H1 (cell line): ENCODE data around the gene GALNT13. TPM values are rescaled to one million over a fixed set of nuclear protein-coding genes. Genes with fewer than 3 reads are reported as not detected.

Source experiments
- CTCF ChIA-PET: fragments of 300-600 bp; sonication (Branson Sonifier 250); formaldehyde crosslinking; loops from one replicate; lab custom pipeline; 2021; ENCODE audit not compliant: partially characterized antibody; lab: Charles Lee
- POLR2A ChIA-PET: fragments of 300-600 bp; sonication (Branson Sonifier 250); formaldehyde crosslinking; loops from one replicate; lab custom pipeline; 2021; ENCODE audit warnings: inconsistent platforms; ENCODE audit not compliant: partially characterized antibody; lab: Charles Lee
- DNase-seq, 2 experiments: peaks; one replicate each; pipeline versions ENCODE4 v3.0.0 to v3.0.0-alpha.2; 2010 to 2022; ENCODE audit warnings: low spot score in 2 of 2, low read depth in 1 of 2, mixed read lengths in 1 of 2
- FAIRE-seq: peaks from 2 replicates; lab custom pipeline; 2011; peaks lifted over from hg19 to GRCh38; lab: Jason Lieb, UNC
- H2AFZ ChIP-seq: 2 replicates; pipeline ENCODE4 v1.8.1; 2012; ENCODE audit warnings: low read length, inconsistent platforms
- H2AK5ac ChIP-seq: 2 replicates; pipeline ENCODE4 v1.6.1; 2013; ENCODE audit warnings: low read depth, low read length
- H2BK120ac ChIP-seq: replicated peaks from 2 replicates; pipeline ENCODE3; 2013; ENCODE audit warnings: low read depth, low read length, inconsistent platforms
- H2BK12ac ChIP-seq: 2 replicates; pipeline ENCODE4 v1.6.1; 2013; ENCODE audit warnings: low read depth, low read length
- H2BK15ac ChIP-seq: 2 replicates; pipeline ENCODE4 v1.6.1; 2013; ENCODE audit warnings: low read length
- H2BK20ac ChIP-seq: 2 replicates; pipeline ENCODE4 v1.6.1; 2013; ENCODE audit warnings: low read length
- H2BK5ac ChIP-seq: 2 replicates; pipeline ENCODE4 v1.6.1; 2013; ENCODE audit warnings: low read depth, low read length
- H3K14ac ChIP-seq: 2 replicates; pipeline ENCODE4 v1.6.1; 2013; ENCODE audit warnings: inconsistent platforms; ENCODE audit not compliant: insufficient read length
- H3K18ac ChIP-seq: 2 replicates; pipeline ENCODE4 v1.6.1; 2013; ENCODE audit warnings: low read length; ENCODE audit errors: extremely low read depth
- H3K23ac ChIP-seq: 2 replicates; pipeline ENCODE4 v1.6.1; 2013; ENCODE audit warnings: inconsistent platforms; ENCODE audit not compliant: insufficient read length
- H3K23me2 ChIP-seq: 2 replicates; pipeline ENCODE4 v1.6.1; 2013; ENCODE audit warnings: low read depth, low read length
- H3K27ac ChIP-seq: 2 replicates; pipeline ENCODE4 v1.6.1; 2011; ENCODE audit warnings: low read depth, low read length, inconsistent platforms
- H3K27me3 ChIP-seq, 4 experiments: replicated peaks in 1 of 4; 1 replicate in 1 of 4; 2 replicates in 3 of 4; pipeline versions ENCODE4 v1.6.1 to v1.8.1; 2011 to 2013; ENCODE audit warnings: low read length in 3 of 4, mild to moderate bottlenecking in 3 of 4, inconsistent platforms in 2 of 4, mixed read lengths in 2 of 4, moderate library complexity in 1 of 4; ENCODE audit not compliant: control insufficient read depth in 3 of 4, insufficient read depth in 3 of 4; ENCODE audit errors: extremely low read depth in 1 of 4
- H3K36me3 ChIP-seq, 4 experiments: 2 replicates each; pipeline versions ENCODE4 v1.6.1 to v1.8.1; 2011 to 2013; ENCODE audit warnings: mild to moderate bottlenecking in 4 of 4, low read length in 3 of 4, moderate library complexity in 2 of 4, control low read depth in 1 of 4, inconsistent platforms in 1 of 4; ENCODE audit not compliant: insufficient read depth in 4 of 4, control insufficient read depth in 2 of 4
- H3K4ac ChIP-seq: replicated peaks from 2 replicates; pipeline ENCODE3; 2013; ENCODE audit warnings: low read length, low read depth, mixed read lengths, inconsistent platforms; ENCODE audit not compliant: insufficient read length
- H3K4me1 ChIP-seq, 4 experiments: replicated peaks in 1 of 4; 1 replicate in 1 of 4; 2 replicates in 3 of 4; pipeline versions ENCODE4 v1.6.1 to v1.8.1; 2011 to 2013; ENCODE audit warnings: low read length in 3 of 4, inconsistent platforms in 2 of 4, mixed read lengths in 1 of 4; ENCODE audit not compliant: insufficient read depth in 4 of 4, control insufficient read depth in 3 of 4
- H3K4me2 ChIP-seq, 2 experiments: 2 replicates each; pipeline versions ENCODE4 v1.6.1 to v1.8.1; 2011 to 2013; ENCODE audit warnings: low read depth in 2 of 2, low read length in 2 of 2, control low read depth in 1 of 2, inconsistent platforms in 1 of 2, mild to moderate bottlenecking in 1 of 2; ENCODE audit not compliant: insufficient read depth in 1 of 2
- H3K4me3 ChIP-seq, 4 experiments: fragments of 200-600, 300-600 bp in 1 of 4; sonication (generic), shearing (Covaris generic), sonication (Bioruptor Twin) in 1 of 4; 2 replicates each; pipeline versions ENCODE4 v1.5.1 to v1.8.1; 2011 to 2016; ENCODE audit warnings: low read length in 4 of 4, low read depth in 3 of 4, control low read depth in 2 of 4, inconsistent platforms in 2 of 4, mild to moderate bottlenecking in 2 of 4, mixed read lengths in 1 of 4, moderate library complexity in 1 of 4; ENCODE audit not compliant: insufficient read depth in 2 of 4; ENCODE audit errors: extremely low read depth in 1 of 4
- H3K56ac ChIP-seq: replicated peaks from 2 replicates; pipeline ENCODE3; 2013; ENCODE audit warnings: low read depth, mild to moderate bottlenecking, mixed read lengths, low read length, inconsistent platforms; ENCODE audit not compliant: insufficient read length
- H3K79me1 ChIP-seq: 2 replicates; pipeline ENCODE4 v1.6.1; 2013; ENCODE audit warnings: low read depth, low read length, control low read depth
- H3K79me2 ChIP-seq, 2 experiments: 2 replicates each; pipeline versions ENCODE4 v1.6.1 to v1.8.1; 2012 to 2013; ENCODE audit warnings: low read length in 2 of 2, mild to moderate bottlenecking in 2 of 2, inconsistent platforms in 1 of 2; ENCODE audit not compliant: insufficient read depth in 2 of 2, control insufficient read depth in 1 of 2
- H3K9ac ChIP-seq, 4 experiments: replicated peaks in 1 of 4; 1 replicate in 1 of 4; 2 replicates in 3 of 4; pipeline versions ENCODE4 v1.6.1 to v1.8.1; 2011 to 2013; ENCODE audit warnings: low read depth in 3 of 4, low read length in 3 of 4, control low read depth in 2 of 4, mild to moderate bottlenecking in 2 of 4, moderate library complexity in 2 of 4, inconsistent platforms in 1 of 4; ENCODE audit errors: extremely low read depth in 1 of 4
- H3K9me3 ChIP-seq, 2 experiments: 2 replicates each; pipeline versions ENCODE4 v1.6.1 to v1.8.1; 2012 to 2013; ENCODE audit warnings: mild to moderate bottlenecking in 2 of 2, moderate library complexity in 2 of 2, control low read depth in 1 of 2, inconsistent platforms in 1 of 2, low read depth in 1 of 2, low read length in 1 of 2, mixed read lengths in 1 of 2; ENCODE audit not compliant: insufficient read depth in 2 of 2
- H4K20me1 ChIP-seq, 2 experiments: replicated peaks in 1 of 2; 2 replicates each; pipeline versions ENCODE3 to v1.8.1; 2011 to 2013; ENCODE audit warnings: inconsistent platforms in 2 of 2, low read length in 2 of 2, mild to moderate bottlenecking in 1 of 2; ENCODE audit not compliant: insufficient read depth in 2 of 2, control insufficient read depth in 1 of 2
- H4K5ac ChIP-seq: 2 replicates; pipeline ENCODE4 v1.6.1; 2013; ENCODE audit warnings: low read length, low read depth, mixed read lengths, inconsistent platforms; ENCODE audit not compliant: insufficient read length
- H4K8ac ChIP-seq: 2 replicates; pipeline ENCODE4 v1.8.0; 2013; ENCODE audit warnings: mild to moderate bottlenecking, moderate library complexity, low read length, inconsistent platforms; ENCODE audit not compliant: insufficient read depth; ENCODE audit errors: extremely low read depth
- H4K91ac ChIP-seq: replicated peaks from 2 replicates; pipeline ENCODE3; 2013; ENCODE audit warnings: low read length, mixed read lengths, inconsistent platforms; ENCODE audit not compliant: insufficient read length
- CBX8 ChIP-seq: fragments of 300-800, 300-1000 bp; sonication (generic); IDR thresholded peaks from 2 replicates; pipeline ENCODE4 v1.7.1; 2016; ENCODE audit warnings: low read depth, low read length, borderline replicate concordance
- CHD1 ChIP-seq: IDR thresholded peaks from 2 replicates; pipeline ENCODE4 v1.6.1; 2012; ENCODE audit warnings: low read depth, low read length, improper control_type of control experiment
- CHD2 ChIP-seq: IDR thresholded peaks from 2 replicates; pipeline ENCODE4 v1.6.1; 2012; ENCODE audit warnings: low read length, improper control_type of control experiment
- CTBP2 ChIP-seq: IDR thresholded peaks from 2 replicates; pipeline ENCODE4 v1.7.0; 2011; ENCODE audit warnings: borderline replicate concordance, mild to moderate bottlenecking, moderate library complexity, mixed read lengths, low read length; ENCODE audit not compliant: insufficient read depth, insufficient read length
- EP300 ChIP-seq, 2 experiments: IDR thresholded peaks; 1 replicate in 1 of 2; 2 replicates in 1 of 2; pipeline ENCODE4 v1.6.1; 2011 to 2012; ENCODE audit warnings: low read depth in 2 of 2, low read length in 2 of 2, mild to moderate bottlenecking in 2 of 2, borderline replicate concordance in 1 of 2, inconsistent platforms in 1 of 2, moderate library complexity in 1 of 2
- HDAC6 ChIP-seq: IDR thresholded peaks from one replicate; pipeline ENCODE4 v1.7.1; 2012; ENCODE audit warnings: low read depth, mild to moderate bottlenecking, inconsistent platforms, low read length, moderate library complexity
- JUN ChIP-seq: IDR thresholded peaks from 2 replicates; pipeline ENCODE4 v1.6.1; 2011; ENCODE audit warnings: low read depth, mild to moderate bottlenecking, improper control_type of control experiment, low read length
- MAFK ChIP-seq: IDR thresholded peaks from 2 replicates; pipeline ENCODE4 v1.6.1; 2012; ENCODE audit warnings: low read depth, mild to moderate bottlenecking, improper control_type of control experiment, low read length
- RAD21 ChIP-seq, 2 experiments: IDR thresholded peaks in 1 of 2; conservative IDR thresholded peaks in 1 of 2; 2 replicates each; pipeline ENCODE4 v1.6.1; 2011; ENCODE audit warnings: low read depth in 2 of 2, low read length in 2 of 2, improper control_type of control experiment in 1 of 2, inconsistent platforms in 1 of 2, mild to moderate bottlenecking in 1 of 2, moderate library complexity in 1 of 2
- RFX5 ChIP-seq: IDR thresholded peaks from 2 replicates; pipeline ENCODE4 v1.6.1; 2011; ENCODE audit warnings: low read depth, low read length, improper control_type of control experiment, borderline replicate concordance
- SIRT6 ChIP-seq: IDR thresholded peaks from one replicate; pipeline ENCODE4 v1.7.1; 2012; ENCODE audit warnings: low read length, inconsistent platforms
- SP1 ChIP-seq: IDR thresholded peaks from 2 replicates; pipeline ENCODE4 v1.6.1; 2011; ENCODE audit warnings: low read depth, low read length
- SP2 ChIP-seq: IDR thresholded peaks from 2 replicates; pipeline ENCODE4 v1.6.1; 2012; ENCODE audit warnings: mild to moderate bottlenecking, low read length, inconsistent platforms
- TAF1 ChIP-seq: IDR thresholded peaks from 2 replicates; pipeline ENCODE4 v1.6.1; 2011; ENCODE audit warnings: mild to moderate bottlenecking, low read depth, low read length
- TEAD4 ChIP-seq: IDR thresholded peaks from 2 replicates; pipeline ENCODE4 v1.6.1; 2012; ENCODE audit warnings: low read depth, low read length, inconsistent platforms, mixed read lengths
- YY1 ChIP-seq: IDR thresholded peaks from 2 replicates; pipeline ENCODE4 v1.6.1; 2011; ENCODE audit warnings: low read depth, mild to moderate bottlenecking, low read length
- WGBS, 2 experiments: shearing (Covaris generic) in 1 of 2; methylation state at CpG; one replicate each; pipeline versions ENCODE4 v1.1.6 to v1.1.7; 2013 to 2015; ENCODE audit warnings: low lambda C conversion rate in 2 of 2, mixed read lengths in 2 of 2, inconsistent platforms in 1 of 2, low coverage in 1 of 2, missing lambda C conversion rate in 1 of 2; ENCODE audit not compliant: insufficient replicate concordance in 2 of 2, insufficient coverage in 1 of 2, insufficient read length in 1 of 2; ENCODE audit errors: extremely low coverage in 1 of 2, missing lambda C conversion rate in 1 of 2; 5-methylcytosine and 5-hydroxymethylcytosine counted together
- polyA plus RNA-seq, 7 experiments: library from polyadenylated mRNA; depleted of rRNA in 3 of 7; stranded (reverse) in 5 of 7; unstranded in 2 of 7; fragments of >200 nt in 5 of 7; fragments of 200-250 nt in 2 of 7; gene quantifications; 1 replicate in 5 of 7; 2 replicates in 1 of 7; 4 replicates in 1 of 7; pipeline versions ENCODE4 v1.2.1 to v1.2.3, GENCODE V29; 2011 to 2013; ENCODE audit warnings: missing spikeins in 2 of 7, mixed read lengths in 2 of 7
- total RNA-seq: library from RNA; stranded (reverse); fragmentation: NEBNext Ultra II Directional; extraction: Animal tissue kit (Norgen Biotek cat#: 25700); gene quantifications from 2 replicates; pipeline ENCODE4 v1.2.1, GENCODE V29; 2021

Gene GALNT13
- total and polyA plus RNA-seq, 2 of the 8 experiments (the other 6 are each of a cell fraction or from before 2014, with no cell fraction given): 3.2 to 9.6 TPM

DNA sequence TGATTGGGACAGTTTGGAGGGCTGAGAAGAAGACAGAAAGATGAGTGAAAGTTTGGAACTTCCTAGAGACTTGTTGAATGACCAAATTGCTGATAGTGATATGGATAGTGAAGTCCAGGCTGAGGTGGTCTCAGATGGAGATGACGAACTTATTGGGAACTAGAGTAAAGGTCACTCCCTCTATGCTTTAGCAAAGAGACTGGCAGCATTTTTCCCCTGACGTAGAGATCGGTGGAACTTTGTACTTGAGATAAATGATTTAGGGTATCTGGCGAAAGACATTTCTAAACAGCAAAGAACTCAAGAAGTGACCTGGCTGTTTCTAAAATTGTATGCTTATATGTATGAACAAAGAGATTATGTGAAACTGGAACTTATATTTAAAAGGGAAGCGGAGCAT, 605.6 kb downstream of the GALNT13 start:
- Histone ChIP-seq H3K23ac (no peak overlapping the region), H3K4me1 (peaks cover 0 to 4% (median 0%) of the 10 kb centered on the region in 4 experiments; a peak in 1 of 7 replicates), H4K5ac (no peak overlapping the region), H3K23me2 (no peaks in the 10 kb centered on the region), H3K79me1 (no peaks in the 10 kb centered on the region), H3K9ac (no peak overlapping the region), H3K9me3 (peaks cover 3 to 4% of the 10 kb centered on the region in 2 experiments; a peak in 1 of 4 replicates), H2AK5ac (no peak overlapping the region), H3K18ac (no peak overlapping the region), H2BK12ac (no peak overlapping the region), H3K4me2 (no peak overlapping the region), H4K20me1 (no peaks in the 10 kb centered on the region), H3K79me2 (no peaks in the 10 kb centered on the region), H4K8ac (no peak overlapping the region), H2BK15ac (no peak overlapping the region), H2AFZ (no peak overlapping the region), H2BK20ac (no peak overlapping the region), H3K27me3 (no peaks in the 10 kb centered on the region), H3K4ac (no peak overlapping the region), H3K27ac (no peak overlapping the region), H3K14ac (no peak overlapping the region), H2BK120ac (no peak overlapping the region), H3K56ac (no peak overlapping the region), H4K91ac (no peak overlapping the region), H2BK5ac (no peak overlapping the region), H3K36me3 (no peaks in the 10 kb centered on the region), H3K4me3 (no peak overlapping the region)
- FAIRE-seq (no peak), DNase-seq (no peak)
- ChIA-PET POLR2A (no interaction called here), CTCF (interaction anchor here (0.6 kb wide), 1 partner anchor 24 kb away, joined by 4 read pairs; no protein-coding TSS in a partner anchor)
- WGBS, 2 experiments: 93% methylated on average over 5 of the region's 5 CpGs; no CpG with 5 or more reads in 1 of the 2 experiments
- TF ChIP-seq JUN (no peak), TAF1 (no peak), EP300 (IDR thresholded peaks at IDR 0.05; ENCODE audit: borderline replicate concordance in 1 of 2, low read depth in 2 of 2, low read length in 2 of 2) (no peak), TEAD4 (no peak), SIRT6 (no peak), SP1 (no peak), YY1 (no peak), MAFK (no peak), CBX8 (no peak), CTBP2 (no peak), RAD21 (IDR thresholded peaks at IDR 0.05 in 1 of 2, conservative IDR thresholded peaks at IDR 0.05 in 1 of 2; ENCODE audit: low read depth in 2 of 2, low read length in 2 of 2) (no peak), CHD1 (no peak), HDAC6 (no peak), CHD2 (no peak), RFX5 (no peak), SP2 (no peak)
